KMS-11 (cell line): ENCODE data around the gene FANCI.

Source experiments
- H2AFZ ChIP-seq: fragments of 200-600 bp; sonication (generic); 2 replicates; pipeline ENCODE4 v1.6.1; 2016; ENCODE audit warnings: antibody characterized with exemption, mixed run types, low read depth
- H3K27ac ChIP-seq: fragments of 200-600 bp; sonication (generic); 2 replicates; pipeline ENCODE4 v1.6.1; 2016; ENCODE audit warnings: mild to moderate bottlenecking, mixed run types
- H3K27me3 ChIP-seq: fragments of 200-600 bp; sonication (generic); 2 replicates; pipeline ENCODE4 v1.6.1; 2017; ENCODE audit warnings: mild to moderate bottlenecking, low read depth, mixed run types, moderate library complexity; ENCODE audit not compliant: insufficient read depth
- H3K36me3 ChIP-seq: fragments of 200-600 bp; sonication (generic); 2 replicates; pipeline ENCODE4 v1.6.1; 2017; ENCODE audit warnings: mild to moderate bottlenecking, mixed run types; ENCODE audit not compliant: insufficient read depth
- H3K4me1 ChIP-seq: fragments of 200-600 bp; sonication (generic); 2 replicates; pipeline ENCODE4 v1.6.1; 2016; ENCODE audit warnings: mild to moderate bottlenecking, low read depth, mixed run types; ENCODE audit not compliant: poor library complexity, severe bottlenecking
- H3K4me2 ChIP-seq: fragments of 200-600 bp; sonication (generic); 2 replicates; pipeline ENCODE4 v1.7.0; 2016; ENCODE audit warnings: mild to moderate bottlenecking, mixed run types
- H3K4me3 ChIP-seq: fragments of 200-600 bp; sonication (generic); IDR thresholded peaks from 2 replicates; pipeline ENCODE4 v1.6.1; 2017; ENCODE audit warnings: low read depth, low read length, mixed read lengths; ENCODE audit not compliant: insufficient read depth
- H3K79me2 ChIP-seq: fragments of 200-600 bp; sonication (generic); 2 replicates; pipeline ENCODE4 v1.6.1; 2016; ENCODE audit warnings: low read depth, mixed run types; ENCODE audit not compliant: insufficient read depth
- H3K9ac ChIP-seq: fragments of 200-600 bp; sonication (generic); 2 replicates; pipeline ENCODE4 v1.6.1; 2016; ENCODE audit warnings: mild to moderate bottlenecking, mixed run types
- H4K20me1 ChIP-seq: fragments of 200-600 bp; sonication (generic); 2 replicates; pipeline ENCODE4 v1.6.1; 2016; ENCODE audit warnings: mild to moderate bottlenecking, mixed run types; ENCODE audit not compliant: insufficient read depth
- TF ChIP-seq, protein P1 (sequence below): fragments of 200-600 bp; sonication (generic); conservative IDR thresholded peaks from 2 replicates; pipeline ENCODE4 v1.6.1; 2017; ENCODE audit warnings: low read depth, mild to moderate bottlenecking, antibody characterized with exemption, low read length, moderate library complexity, mixed read lengths

The FANCI gene

GRCh38 chr15:89199746-89200145, 44.0 kb upstream of the FANCI start:
- H3K27me3 ChIP-seq: no peaks in the 10 kb centered on the region
- no peaks in the 10 kb centered on the region for H3K79me2 ChIP-seq
- no peak overlapping the region for H3K4me3 ChIP-seq
- no peaks in the 10 kb centered on the region for H3K36me3 ChIP-seq
- H3K4me2 ChIP-seq: no peak overlapping the region
- no peaks in the 10 kb centered on the region for H4K20me1 ChIP-seq
- no peak overlapping the region for H3K27ac ChIP-seq
- TF ChIP-seq, protein P1, sequence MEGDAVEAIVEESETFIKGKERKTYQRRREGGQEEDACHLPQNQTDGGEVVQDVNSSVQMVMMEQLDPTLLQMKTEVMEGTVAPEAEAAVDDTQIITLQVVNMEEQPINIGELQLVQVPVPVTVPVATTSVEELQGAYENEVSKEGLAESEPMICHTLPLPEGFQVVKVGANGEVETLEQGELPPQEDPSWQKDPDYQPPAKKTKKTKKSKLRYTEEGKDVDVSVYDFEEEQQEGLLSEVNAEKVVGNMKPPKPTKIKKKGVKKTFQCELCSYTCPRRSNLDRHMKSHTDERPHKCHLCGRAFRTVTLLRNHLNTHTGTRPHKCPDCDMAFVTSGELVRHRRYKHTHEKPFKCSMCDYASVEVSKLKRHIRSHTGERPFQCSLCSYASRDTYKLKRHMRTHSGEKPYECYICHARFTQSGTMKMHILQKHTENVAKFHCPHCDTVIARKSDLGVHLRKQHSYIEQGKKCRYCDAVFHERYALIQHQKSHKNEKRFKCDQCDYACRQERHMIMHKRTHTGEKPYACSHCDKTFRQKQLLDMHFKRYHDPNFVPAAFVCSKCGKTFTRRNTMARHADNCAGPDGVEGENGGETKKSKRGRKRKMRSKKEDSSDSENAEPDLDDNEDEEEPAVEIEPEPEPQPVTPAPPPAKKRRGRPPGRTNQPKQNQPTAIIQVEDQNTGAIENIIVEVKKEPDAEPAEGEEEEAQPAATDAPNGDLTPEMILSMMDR: no peak
- peaks cover 46% of the 10 kb centered on the region for H3K4me1 ChIP-seq
- no peak overlapping the region for H3K9ac ChIP-seq
- H2AFZ ChIP-seq: no peak overlapping the region

GRCh38 chr15:89200182-89200581, 43.6 kb upstream of the FANCI start:
- Histone ChIP-seq H4K20me1 (no peaks in the 10 kb centered on the region), H3K4me1 (peaks cover 42% of the 10 kb centered on the region), H2AFZ (no peak overlapping the region), H3K79me2 (no peaks in the 10 kb centered on the region), H3K4me3 (no peak overlapping the region), H3K4me2 (no peak overlapping the region), H3K27me3 (no peaks in the 10 kb centered on the region), H3K9ac (no peak overlapping the region), H3K36me3 (no peaks in the 10 kb centered on the region), H3K27ac (no peak overlapping the region)
- TF ChIP-seq, protein P1: no peak

DNA sequence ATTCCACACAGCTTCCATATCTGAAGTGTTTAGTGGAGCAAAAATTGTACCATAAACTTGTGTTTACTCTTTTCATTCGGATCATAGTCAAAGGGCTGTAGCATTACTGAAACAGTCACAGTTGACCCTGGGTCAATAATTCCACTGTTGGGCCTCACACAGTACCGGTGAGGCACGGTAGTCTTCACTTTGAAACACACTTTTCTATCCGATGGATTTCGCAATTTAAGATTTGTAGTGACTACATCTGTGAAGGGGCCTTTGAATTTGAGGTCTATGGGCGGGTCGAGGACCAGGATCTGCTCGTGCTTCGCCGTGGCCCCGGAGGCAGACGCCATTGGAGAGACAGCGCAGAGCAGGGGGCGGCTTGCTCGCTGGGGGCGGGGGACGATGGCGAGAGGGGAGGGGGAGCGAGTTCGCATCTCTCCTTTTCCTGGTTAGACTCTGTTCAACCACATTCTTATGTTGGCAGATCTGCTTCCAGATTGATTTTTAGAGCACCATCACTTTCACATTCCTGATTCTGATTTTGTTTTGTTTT, 42.2 kb upstream of the FANCI start:
- Histone ChIP-seq H3K27ac (no peak overlapping the region), H3K36me3 (no peaks in the 10 kb centered on the region), H3K9ac (no peak overlapping the region), H3K4me1 (peaks cover 29% of the 10 kb centered on the region), H3K4me3 (no peak overlapping the region), H3K79me2 (no peaks in the 10 kb centered on the region), H4K20me1 (no peaks in the 10 kb centered on the region), H3K27me3 (no peaks in the 10 kb centered on the region), H2AFZ (no peak overlapping the region), H3K4me2 (no peak overlapping the region)
- TF ChIP-seq, protein P1: no peak

DNA sequence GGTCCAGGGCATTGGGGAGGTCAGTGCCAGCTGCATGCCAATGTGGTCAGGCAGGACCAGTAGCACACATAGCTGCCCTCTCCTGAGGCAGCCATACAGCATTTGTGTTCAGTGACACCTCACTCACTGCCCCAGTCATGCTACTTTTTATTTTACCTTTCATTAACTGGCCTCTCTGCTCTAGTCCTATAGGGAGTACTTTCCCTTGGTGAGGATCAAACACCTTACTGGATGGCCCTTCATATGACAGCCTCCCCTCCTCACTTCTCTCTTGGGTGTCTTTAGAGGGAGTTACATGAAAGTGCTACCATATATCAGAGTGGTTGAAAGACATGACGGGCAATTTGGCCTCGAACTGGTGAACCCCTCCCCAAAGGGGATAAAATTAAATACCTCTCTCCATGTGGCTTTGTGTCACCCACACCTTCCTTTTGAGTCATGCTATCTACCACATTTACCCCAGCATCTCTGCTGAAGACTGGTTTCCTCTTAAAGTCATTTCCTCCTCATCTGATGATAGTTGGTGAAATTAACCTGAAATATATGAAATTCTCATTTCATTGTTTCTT, 40.0 kb upstream of the FANCI start:
- Histone ChIP-seq H3K4me1 (peaks cover 16% of the 10 kb centered on the region), H3K36me3 (no peaks in the 10 kb centered on the region)

More for the DNA sequence above, 40.0 kb upstream of the FANCI start:
- H3K27ac ChIP-seq: no peak overlapping the region
- H3K9ac ChIP-seq: no peak overlapping the region
- H3K4me3 ChIP-seq: no peak overlapping the region
- no peaks in the 10 kb centered on the region for H4K20me1 ChIP-seq
- TF ChIP-seq, protein P1: no peak
- no peak overlapping the region for H3K4me2 ChIP-seq
- no peak overlapping the region for H2AFZ ChIP-seq
- no peaks in the 10 kb centered on the region for H3K27me3 ChIP-seq
- no peaks in the 10 kb centered on the region for H3K79me2 ChIP-seq
